Lung (tissue), 12 donors: ENCODE results near the gene UBE2Q1. TPM values are rescaled to one million over a fixed set of nuclear protein-coding genes. Genes with fewer than 3 reads are reported as not detected.
A peak's percentile ranks its signal among the peaks of the same experiment; 100 is the strongest.

Experiments used
- ATAC-seq: fragments of 200-7000 bp; cut with Tn5 transposase; one replicate; pipeline ENCODE4 v1.9.1; 2020; ENCODE audit warnings: moderate number of reproducible peaks; ENCODE audit not compliant: insufficient read depth, low FRiP score
- DNase-seq, 3 donors: peaks; one replicate each; pipeline ENCODE4 v3.0.0-alpha.2; 2013 to 2017
- H3K27ac ChIP-seq, 2 donors: one replicate each; pipeline ENCODE4 v1.5.1; 2013; ENCODE audit warnings: mild to moderate bottlenecking in 2 of 2, moderate library complexity in 2 of 2, control low read depth in 1 of 2, inconsistent platforms in 1 of 2, low read depth in 1 of 2, low read length in 1 of 2
- H3K27me3 ChIP-seq, 3 donors: one replicate each; pipeline ENCODE4 v1.5.1; 2013; ENCODE audit warnings: low read length in 2 of 3; ENCODE audit not compliant: control insufficient read depth in 3 of 3, insufficient read depth in 3 of 3
- H3K36me3 ChIP-seq, 4 donors: one replicate each; pipeline ENCODE4 v1.5.1; 2013; ENCODE audit warnings: low read length in 4 of 4, mild to moderate bottlenecking in 1 of 4, moderate library complexity in 1 of 4; ENCODE audit not compliant: control insufficient read depth in 4 of 4, insufficient read depth in 4 of 4
- H3K4me1 ChIP-seq, 5 donors: one replicate each; pipeline ENCODE4 v1.5.1; 2013; ENCODE audit warnings: low read length in 5 of 5, mild to moderate bottlenecking in 2 of 5, moderate library complexity in 1 of 5; ENCODE audit not compliant: control insufficient read depth in 5 of 5, insufficient read depth in 5 of 5
- H3K4me3 ChIP-seq: one replicate; pipeline ENCODE4 v1.5.1; 2013; ENCODE audit warnings: mild to moderate bottlenecking, control low read depth, moderate library complexity
- H3K9ac ChIP-seq, 2 donors: one replicate each; pipeline ENCODE4 v1.5.1; 2013; ENCODE audit warnings: low read length in 2 of 2, control low read depth in 1 of 2; ENCODE audit not compliant: insufficient read depth in 1 of 2
- H3K9me3 ChIP-seq, 4 donors: one replicate each; pipeline ENCODE4 v1.5.1; 2013; ENCODE audit warnings: low read length in 3 of 4, mild to moderate bottlenecking in 1 of 4, moderate library complexity in 1 of 4; ENCODE audit not compliant: control insufficient read depth in 4 of 4, insufficient read depth in 3 of 4
- CTCF ChIP-seq: IDR thresholded peaks from 2 replicates; pipeline ENCODE4 v1.5.1; 2012; ENCODE audit warnings: mild to moderate bottlenecking; ENCODE audit errors: control extremely low read depth, extremely low read depth
- WGBS, 2 donors: extraction: QIAGEN DNeasy Blood & Tissue Kit; methylation state at CpG; one replicate each; pipeline ENCODE4 v1.1.7; 2013; 5-methylcytosine and 5-hydroxymethylcytosine counted together
- polyA plus RNA-seq, 2 donors: library from polyadenylated mRNA; stranded (reverse); fragments of 200-250 nt; gene quantifications; one replicate each; pipeline ENCODE4 v1.2.1, GENCODE V29; 2013
- total RNA-seq, 2 donors: library from RNA; depleted of rRNA in 1 of 2; stranded (reverse); fragments of >200 nt in 1 of 2; gene quantifications; one replicate each; pipeline ENCODE4 v1.2.1, GENCODE V29; 2014 to 2021
- donor health status: control.
- donor health status: control.
- donor health status: Bipolar disorder and iron deficiency.
- donor health status: healthy.
- donor health status: DM: yes; HTN: yes; CAD: no.

Gene UBE2Q1
- total and polyA plus RNA-seq, 4 donors, result 34.3 to 87.3 (median 43.3) TPM

- ATAC-seq, result no peak
- no peak for DNase-seq
- TF ChIP-seq CTCF, result no peak
- Histone ChIP-seq H3K27me3 (no peaks in the 10 kb centered on the region), H3K4me1 (peaks cover 0 to 9% (median 5%) of the 10 kb centered on the region in 5 donors), H3K36me3 (peaks cover 6 to 31% (median 10%) of the 10 kb centered on the region in 4 donors), H3K4me3 (no peak overlapping the region), H3K9me3 (no peaks in the 10 kb centered on the region), H3K27ac (peak overlapping the region in 1 of 2 donors; percentile 6), H3K9ac (no peak overlapping the region)
- WGBS, 2 donors, result 69 to 73% methylated on average over 7 of the region's 7 CpGs
Measured at GRCh38 chr1:154577346-154578057, 19.0 kb upstream of the UBE2Q1 start.

- TF ChIP-seq CTCF, result no peak
- no peaks in the 10 kb centered on the region for H3K9me3 ChIP-seq
- 76 to 80% methylated on average over 8 of the region's 8 CpGs for whole genome bisulfite sequencing, 2 donors
- ATAC-seq, result no peak
- peaks cover 0 to 24% (median 6%) of the 10 kb centered on the region in 4 donors for H3K36me3 ChIP-seq
- peaks cover 0 to 9% (median 5%) of the 10 kb centered on the region in 5 donors for H3K4me1 ChIP-seq
- H3K27ac ChIP-seq, result no peak overlapping the region
- no peak overlapping the region for H3K9ac ChIP-seq
- no peak for DNase-seq
- no peaks in the 10 kb centered on the region for H3K27me3 ChIP-seq
- H3K4me3 ChIP-seq, result no peak overlapping the region
Measured at GRCh38 chr1:154575951-154576566, 17.6 kb upstream of the UBE2Q1 start.

DNA sequence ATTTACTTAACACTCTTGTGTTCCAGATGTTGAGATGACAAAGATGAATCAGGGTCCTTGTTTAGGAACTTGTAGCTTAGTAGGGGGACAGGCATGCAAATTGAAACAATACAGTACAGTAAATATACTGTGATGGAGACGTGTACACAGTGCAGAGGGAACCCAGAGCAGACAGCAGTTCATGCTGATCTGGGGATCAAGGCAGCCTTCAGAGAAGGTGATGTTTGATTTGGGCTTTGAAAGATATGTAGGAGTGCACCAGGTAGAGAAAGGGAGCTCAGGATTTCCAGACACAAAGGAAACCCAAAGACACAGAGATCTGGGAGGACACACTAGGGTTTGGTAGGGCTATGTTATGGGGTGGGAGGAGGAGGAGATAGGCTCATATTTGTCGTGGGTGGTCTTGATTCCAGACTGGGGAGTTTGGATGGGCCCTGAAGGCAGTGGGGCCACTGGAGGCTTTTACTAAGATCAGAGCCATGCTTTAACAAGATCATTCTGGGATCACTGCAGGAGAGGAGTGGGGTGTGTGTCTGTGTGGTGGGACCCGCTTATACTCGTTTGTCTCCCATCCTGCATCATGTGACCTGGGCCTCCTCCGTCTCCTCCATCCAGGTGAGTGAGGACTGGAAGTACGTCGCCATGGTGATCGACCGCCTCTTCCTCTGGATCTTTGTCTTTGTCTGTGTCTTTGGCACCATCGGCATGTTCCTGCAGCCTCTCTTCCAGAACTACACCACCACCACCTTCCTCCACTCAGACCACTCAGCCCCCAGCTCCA is 16.9 kb upstream of the UBE2Q1 start:
- WGBS, 2 donors, result 78 to 87% methylated on average over 10 of the region's 10 CpGs
- peaks cover 0 to 18% (median 1%) of the 10 kb centered on the region in 4 donors for H3K36me3 ChIP-seq

More for the DNA sequence above, 16.9 kb upstream of the UBE2Q1 start:
- Histone ChIP-seq H3K4me1 (peaks cover 0 to 9% (median 5%) of the 10 kb centered on the region in 5 donors), H3K27ac (no peak overlapping the region), H3K4me3 (no peak overlapping the region), H3K9me3 (no peaks in the 10 kb centered on the region), H3K9ac (no peak overlapping the region), H3K27me3 (no peaks in the 10 kb centered on the region)
- no peak for ATAC-seq
- no peak for DNase-seq
- no peak for TF ChIP-seq CTCF
